RWPE1 (cell line): ENCODE data around the gene TMEM174.
"Not testable (repeated sequence)": the region's sequence is repeated elsewhere in the genome, so short reads cannot be mapped to it uniquely, and the experiment has no call there.

Source experiments
- CTCF ChIA-PET: fragments of 350-600 bp; sonication (Branson Sonifier 250); formaldehyde crosslinking; extraction: SDS; loops from one replicate; lab custom pipeline; 2021; lab: Yijun Ruan, JAX
- POLR2A ChIA-PET: fragments of 400-600 bp; formaldehyde crosslinking; extraction: SDS; loops from one replicate; lab custom pipeline; 2020; ENCODE audit warnings: antibody characterized with exemption; ENCODE audit not compliant: low non-redundant PET; lab: Yijun Ruan, JAX
- DNase-seq: peaks from one replicate; pipeline ENCODE4 v3.0.0; 2012; ENCODE audit warnings: low spot score
- H3K27ac ChIP-seq: fragments of 450-650 bp; 2 replicates; pipeline ENCODE4 v1.5.1; 2017
- TF ChIP-seq, protein P1 (sequence below): fragments of 450-650 bp; conservative IDR thresholded peaks from 2 replicates; pipeline ENCODE4 v1.5.1; 2017; ENCODE audit warnings: low read depth, mild to moderate bottlenecking

The TMEM174 gene

DNA sequence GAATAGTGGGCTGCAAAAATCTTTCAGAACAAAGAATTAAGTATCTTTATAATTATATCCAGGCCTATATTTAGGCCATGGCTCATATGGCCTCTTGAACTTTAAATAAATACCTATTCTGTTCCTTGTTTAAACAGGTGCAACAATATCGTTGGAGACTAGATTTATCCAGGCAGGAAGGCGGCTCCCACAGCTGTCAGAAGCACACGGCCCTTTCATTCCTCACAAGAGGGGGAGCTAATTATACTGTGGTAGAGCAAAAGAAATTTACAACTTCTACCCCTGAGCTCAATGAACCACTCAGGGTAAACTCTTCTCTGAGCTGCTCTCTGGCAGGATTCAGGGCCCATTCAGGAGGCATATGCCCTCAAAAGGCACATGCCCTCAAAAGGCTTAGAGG lies 31.3 kb downstream of the TMEM174 start:
- TF ChIP-seq, protein P1, sequence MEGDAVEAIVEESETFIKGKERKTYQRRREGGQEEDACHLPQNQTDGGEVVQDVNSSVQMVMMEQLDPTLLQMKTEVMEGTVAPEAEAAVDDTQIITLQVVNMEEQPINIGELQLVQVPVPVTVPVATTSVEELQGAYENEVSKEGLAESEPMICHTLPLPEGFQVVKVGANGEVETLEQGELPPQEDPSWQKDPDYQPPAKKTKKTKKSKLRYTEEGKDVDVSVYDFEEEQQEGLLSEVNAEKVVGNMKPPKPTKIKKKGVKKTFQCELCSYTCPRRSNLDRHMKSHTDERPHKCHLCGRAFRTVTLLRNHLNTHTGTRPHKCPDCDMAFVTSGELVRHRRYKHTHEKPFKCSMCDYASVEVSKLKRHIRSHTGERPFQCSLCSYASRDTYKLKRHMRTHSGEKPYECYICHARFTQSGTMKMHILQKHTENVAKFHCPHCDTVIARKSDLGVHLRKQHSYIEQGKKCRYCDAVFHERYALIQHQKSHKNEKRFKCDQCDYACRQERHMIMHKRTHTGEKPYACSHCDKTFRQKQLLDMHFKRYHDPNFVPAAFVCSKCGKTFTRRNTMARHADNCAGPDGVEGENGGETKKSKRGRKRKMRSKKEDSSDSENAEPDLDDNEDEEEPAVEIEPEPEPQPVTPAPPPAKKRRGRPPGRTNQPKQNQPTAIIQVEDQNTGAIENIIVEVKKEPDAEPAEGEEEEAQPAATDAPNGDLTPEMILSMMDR, result no peak
- no peak for DNase-seq
- ChIA-PET POLR2A (no interaction called here), CTCF (interaction anchor here (1.4 to 3.8 kb wide), 2 partner anchors 11 to 247 kb away, joined by 3 to 27 read pairs; no protein-coding TSS in a partner anchor)
- no peak overlapping the region for H3K27ac ChIP-seq

DNA sequence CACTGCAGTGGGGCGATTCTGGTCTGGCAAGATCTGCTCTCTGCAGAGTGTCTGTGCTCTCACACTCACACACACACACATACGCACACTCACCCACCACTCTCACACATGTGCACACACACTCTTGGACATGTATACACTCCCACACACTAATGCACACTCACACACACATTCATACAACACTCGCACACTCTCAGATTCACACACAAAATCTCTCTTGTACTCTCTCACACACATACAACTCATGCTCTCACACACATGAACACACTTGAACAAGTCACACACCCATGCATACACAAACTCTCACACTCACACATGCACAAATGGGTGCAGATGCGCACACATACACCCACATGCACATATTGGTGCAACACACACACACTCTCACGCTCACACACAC lies 31.7 kb downstream of the TMEM174 start:
- no peak overlapping the region for H3K27ac ChIP-seq
- TF ChIP-seq, protein P1, result no peak
- ChIA-PET CTCF (interaction anchor here (1.4 kb wide), 1 partner anchor 247 kb away, joined by 3 read pairs; no protein-coding TSS in a partner anchor), POLR2A (no interaction called here)
- no peak for DNase-seq

DNA sequence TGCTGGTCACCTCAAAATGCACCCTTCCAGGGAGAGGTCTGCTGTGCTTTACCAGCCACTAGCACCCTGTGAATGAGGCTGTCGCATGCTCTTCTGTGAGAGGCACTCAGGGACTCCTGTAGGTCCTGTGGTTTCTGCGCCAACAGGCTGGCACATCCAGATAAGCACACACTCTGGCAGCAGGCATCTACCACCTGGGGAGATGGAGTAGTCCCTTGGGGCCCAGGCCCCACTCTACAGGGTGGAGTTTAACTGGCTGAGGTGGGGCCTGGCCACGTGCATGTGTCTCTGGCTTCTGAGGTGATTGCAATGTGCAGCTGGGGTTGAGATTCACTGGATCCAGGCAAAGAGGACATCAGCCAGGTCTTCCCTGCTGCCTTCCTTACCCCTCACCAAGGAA lies 32.3 kb downstream of the TMEM174 start:
- no peak for DNase-seq
- TF ChIP-seq, protein P1, result no peak
- ChIA-PET CTCF (interaction anchor here (3.0 kb wide), 1 partner anchor 11 kb away, joined by 19 read pairs; no protein-coding TSS in a partner anchor), POLR2A (no interaction called here)
- H3K27ac ChIP-seq, result no peak overlapping the region

DNA sequence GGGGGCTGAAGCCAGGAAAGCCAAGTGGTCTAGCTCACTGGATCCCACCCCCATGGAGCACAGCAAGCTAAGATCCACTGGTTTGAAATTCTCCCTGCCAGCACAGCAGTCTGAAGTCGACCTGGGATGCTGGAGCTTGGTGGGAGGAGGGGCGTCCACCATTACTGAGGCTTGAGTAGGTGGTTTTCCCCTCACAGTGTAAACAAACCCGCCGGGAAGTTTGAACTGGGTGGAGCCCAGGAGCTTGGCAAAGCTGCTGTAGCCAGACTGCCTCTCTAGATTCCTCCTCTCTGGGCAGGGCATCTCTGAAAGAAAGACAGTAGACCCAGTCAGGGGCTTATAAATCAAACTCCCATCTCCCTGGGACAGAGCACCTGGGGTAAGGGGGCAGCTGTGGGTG lies 34.2 kb downstream of the TMEM174 start:
- DNase-seq, POLR2A ChIA-PET, H3K27ac ChIP-seq: not testable (repeated sequence)
- CTCF ChIA-PET, result interaction anchor here (0.6 to 3.0 kb wide), 3 partner anchors 9 to 576 kb away, joined by 4 to 19 read pairs (median 7); no protein-coding TSS in a partner anchor

DNA sequence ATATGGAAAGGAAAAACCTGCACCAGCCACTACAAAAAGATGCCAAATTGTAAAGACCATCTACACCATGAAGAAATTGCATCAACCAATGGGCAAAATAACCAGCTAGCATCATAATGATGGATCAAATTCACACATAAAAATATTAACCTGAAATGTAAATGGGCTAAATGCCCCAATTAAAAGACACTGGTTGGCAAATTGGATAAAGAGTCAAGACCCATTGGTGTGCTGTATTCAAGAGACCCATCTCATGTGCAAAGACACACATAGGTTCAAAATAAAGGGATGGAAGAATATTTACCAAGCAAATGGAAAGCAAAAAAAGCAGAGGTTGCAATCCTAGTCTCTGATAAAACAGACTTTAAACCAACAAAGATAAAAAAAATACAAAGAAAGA lies 36.1 kb downstream of the TMEM174 start:
- CTCF ChIA-PET, result interaction anchor here (0.6 kb wide), 1 partner anchor 618 kb away, joined by 3 read pairs; no protein-coding TSS in a partner anchor
- POLR2A ChIA-PET, H3K27ac ChIP-seq, DNase-seq: not testable (repeated sequence)

DNA sequence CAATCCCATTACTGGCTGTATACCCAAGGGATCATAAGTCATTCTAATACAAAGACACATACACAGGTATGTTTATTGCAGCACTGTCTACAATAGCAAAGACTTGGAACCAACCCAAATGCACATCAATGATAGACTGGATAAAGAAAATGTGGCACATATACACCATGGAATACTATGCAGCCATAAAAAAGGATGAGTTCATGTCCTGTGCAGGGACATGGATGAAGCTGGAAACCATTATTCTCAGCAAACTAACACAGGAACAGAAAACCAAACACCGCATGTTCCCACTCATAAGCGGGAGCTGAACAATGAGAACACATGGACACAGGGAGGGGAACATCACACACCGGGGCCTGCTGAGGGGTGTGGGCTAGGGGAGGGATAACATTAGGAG lies 39.7 kb downstream of the TMEM174 start:
- H3K27ac ChIP-seq, CTCF ChIA-PET, POLR2A ChIA-PET, DNase-seq: not testable (repeated sequence)

DNA sequence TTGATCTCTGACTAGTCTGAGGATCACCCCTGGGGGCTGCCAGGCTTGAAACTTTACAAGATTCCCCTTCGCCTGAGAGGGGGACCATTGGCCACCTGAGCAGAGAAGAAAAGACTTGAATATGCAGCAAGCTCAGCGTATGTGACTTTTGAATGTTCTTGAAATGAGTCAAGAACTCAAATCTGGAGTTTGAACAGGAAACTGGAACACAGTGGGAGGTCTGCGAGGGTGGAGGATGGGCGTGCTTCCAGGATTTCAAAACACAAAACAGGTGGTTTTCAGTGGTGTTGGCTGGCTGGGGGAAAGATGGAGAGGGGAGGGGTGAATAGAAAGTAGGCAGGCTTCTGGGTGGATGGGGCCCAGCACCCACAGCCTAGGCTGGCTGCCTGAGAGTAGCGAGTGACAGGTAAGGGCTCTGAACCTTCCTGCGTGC lies 40.6 kb downstream of the TMEM174 start:
- no peak overlapping the region for H3K27ac ChIP-seq
- TF ChIP-seq, protein P1, result no peak
- POLR2A ChIA-PET, result no interaction called here
- no peak for DNase-seq
- CTCF ChIA-PET, result interaction anchor here (0.9 to 4.4 kb wide), 2 partner anchors 71 to 237 kb away, joined by 3 to 113 read pairs; no protein-coding TSS in a partner anchor

DNA sequence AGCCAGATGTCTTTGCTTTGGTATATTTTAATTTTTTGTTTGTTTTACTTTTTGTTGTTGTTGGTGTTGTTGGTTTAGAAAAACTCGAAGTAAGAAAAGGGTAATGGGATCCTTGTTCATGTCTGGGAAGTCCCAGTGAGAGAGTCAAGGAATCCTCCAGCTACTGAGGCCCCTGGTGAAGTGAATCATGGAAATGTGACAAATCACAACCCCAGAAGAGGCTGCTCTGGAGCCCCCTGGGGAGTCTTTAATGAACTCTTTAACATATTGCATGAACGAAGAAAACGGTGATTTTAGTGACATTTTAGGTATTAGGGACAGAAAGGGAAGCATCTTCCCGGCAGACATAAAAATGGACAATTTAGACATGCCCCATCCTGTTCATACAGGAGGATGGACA lies 41.3 kb downstream of the TMEM174 start:
- POLR2A ChIA-PET, result no interaction called here
- no peak for DNase-seq

More for the DNA sequence above, 41.3 kb downstream of the TMEM174 start:
- TF ChIP-seq, protein P1, result no peak
- CTCF ChIA-PET, result interaction anchor here (0.9 to 4.4 kb wide), 5 partner anchors 12 to 236 kb away, joined by 3 to 113 read pairs (median 5); no protein-coding TSS in a partner anchor
- H3K27ac ChIP-seq, result no peak overlapping the region
